Liver (tissue), 9 donors: ENCODE data around the gene COL12A1. TPM values are rescaled to one million over a fixed set of nuclear protein-coding genes. Genes with fewer than 3 reads are reported as not detected.

Experiments
- DNase-seq: peaks from one replicate; pipeline ENCODE4 v3.0.0-alpha.2; 2017; ENCODE audit warnings: low spot score
- H3K27ac ChIP-seq, 2 donors: one replicate each; pipeline ENCODE4 v1.7.0; 2013; ENCODE audit warnings: inconsistent platforms in 2 of 2, low read length in 2 of 2, control low read depth in 1 of 2, low read depth in 1 of 2, mild to moderate bottlenecking in 1 of 2
- H3K27me3 ChIP-seq, 4 donors: one replicate each; pipeline versions ENCODE4 v1.6.1 to v1.7.0; 2013; ENCODE audit warnings: low read length in 3 of 4, inconsistent platforms in 1 of 4, mild to moderate bottlenecking in 1 of 4, moderate library complexity in 1 of 4; ENCODE audit not compliant: control insufficient read depth in 4 of 4, insufficient read depth in 4 of 4
- H3K36me3 ChIP-seq, 4 donors: one replicate each; pipeline versions ENCODE4 v1.6.1 to v1.7.0; 2013; ENCODE audit warnings: low read length in 3 of 4, mild to moderate bottlenecking in 3 of 4, low read depth in 1 of 4, moderate library complexity in 1 of 4; ENCODE audit not compliant: control insufficient read depth in 4 of 4, insufficient read depth in 3 of 4
- H3K4me1 ChIP-seq, 4 donors: one replicate each; pipeline versions ENCODE4 v1.6.1 to v1.7.0; 2013; ENCODE audit warnings: low read length in 3 of 4, mild to moderate bottlenecking in 3 of 4, moderate library complexity in 1 of 4; ENCODE audit not compliant: control insufficient read depth in 4 of 4, insufficient read depth in 4 of 4
- H3K4me3 ChIP-seq, 3 donors: one replicate each; pipeline versions ENCODE4 v1.6.1 to v1.7.0; 2013; ENCODE audit warnings: low read length in 3 of 3, control low read depth in 1 of 3, low read depth in 1 of 3, mild to moderate bottlenecking in 1 of 3
- H3K9ac ChIP-seq, 2 donors: one replicate each; pipeline ENCODE4 v1.7.0; 2013; ENCODE audit warnings: low read length in 2 of 2, mild to moderate bottlenecking in 2 of 2, moderate library complexity in 2 of 2, control low read depth in 1 of 2, low read depth in 1 of 2
- H3K9me3 ChIP-seq, 4 donors: one replicate each; pipeline versions ENCODE4 v1.6.1 to v1.7.0; 2013; ENCODE audit warnings: low read length in 3 of 4; ENCODE audit not compliant: control insufficient read depth in 4 of 4
- EGR1 ChIP-seq, 2 donors: IDR thresholded peaks; 2 replicates each; pipeline ENCODE4 v1.6.1; 2016 to 2018; ENCODE audit warnings: antibody characterized with exemption in 2 of 2, low read depth in 2 of 2
- FOXA1 ChIP-seq: IDR thresholded peaks from 2 replicates; pipeline ENCODE4 v1.6.1; 2016; ENCODE audit warnings: antibody characterized with exemption
- FOXA2 ChIP-seq: IDR thresholded peaks from 2 replicates; pipeline ENCODE4 v1.6.1; 2016; ENCODE audit warnings: antibody characterized with exemption
- GABPA ChIP-seq, 2 donors: IDR thresholded peaks in 1 of 2; conservative IDR thresholded peaks in 1 of 2; 2 replicates each; pipeline ENCODE4 v1.6.1; 2016; ENCODE audit warnings: antibody characterized with exemption in 2 of 2, mild to moderate bottlenecking in 1 of 2, moderate library complexity in 1 of 2
- HNF4A ChIP-seq, 2 donors: conservative IDR thresholded peaks; 2 replicates each; pipeline ENCODE4 v1.6.1; 2016; ENCODE audit warnings: antibody characterized with exemption in 2 of 2, mild to moderate bottlenecking in 2 of 2
- HNF4G ChIP-seq: IDR thresholded peaks from 2 replicates; pipeline ENCODE4 v1.6.1; 2016; ENCODE audit warnings: antibody characterized with exemption
- JUND ChIP-seq, 2 donors: IDR thresholded peaks; 2 replicates each; pipeline ENCODE4 v1.6.1; 2016; ENCODE audit warnings: antibody characterized with exemption in 2 of 2
- NR2F2 ChIP-seq: IDR thresholded peaks from 2 replicates; pipeline ENCODE4 v1.6.1; 2016; ENCODE audit warnings: antibody characterized with exemption
- RAD21 ChIP-seq, 2 donors: IDR thresholded peaks; 2 replicates each; pipeline ENCODE4 v1.6.1; 2016; ENCODE audit warnings: antibody characterized with exemption in 2 of 2, mild to moderate bottlenecking in 2 of 2
- RXRA ChIP-seq, 2 donors: IDR thresholded peaks; 2 replicates each; pipeline ENCODE4 v1.6.1; 2017 to 2018; ENCODE audit warnings: antibody characterized with exemption in 2 of 2, mild to moderate bottlenecking in 1 of 2
- SP1 ChIP-seq: IDR thresholded peaks from 2 replicates; pipeline ENCODE4 v1.6.1; 2018; ENCODE audit warnings: antibody characterized with exemption, mild to moderate bottlenecking
- TAF1 ChIP-seq: conservative IDR thresholded peaks from 2 replicates; pipeline ENCODE4 v1.6.1; 2016; ENCODE audit warnings: antibody characterized with exemption, mild to moderate bottlenecking
- YY1 ChIP-seq: IDR thresholded peaks from 2 replicates; pipeline ENCODE4 v1.6.1; 2016; ENCODE audit warnings: antibody characterized with exemption, mild to moderate bottlenecking
- WGBS: extraction: QIAGEN DNeasy Blood & Tissue Kit; methylation state at CpG from one replicate; pipeline ENCODE4 v1.1.7; 2013; 5-methylcytosine and 5-hydroxymethylcytosine counted together
- polyA plus RNA-seq, 2 donors: library from polyadenylated mRNA; stranded (reverse) in 1 of 2; unstranded in 1 of 2; fragments of 200-250 nt in 1 of 2; fragments of >200 nt in 1 of 2; fragmentation: Nextera tagmentation in 1 of 2; extraction: Ambion mirVana in 1 of 2; gene quantifications; one replicate each; pipeline versions ENCODE4 v1.2.1 to v1.2.3, GENCODE V29; 2013 to 2015
- total RNA-seq, 2 donors: library from RNA; depleted of rRNA; stranded (reverse); fragments of >200 nt; gene quantifications; one replicate each; pipeline ENCODE4 v1.2.3, GENCODE V29; 2014
- TF ChIP-seq, protein P1 (sequence below): IDR thresholded peaks from 2 replicates; pipeline ENCODE4 v1.6.1; 2016; ENCODE audit warnings: antibody characterized with exemption, mild to moderate bottlenecking
- TF ChIP-seq, protein P2 (sequence below): IDR thresholded peaks from 2 replicates; pipeline ENCODE4 v1.6.1; 2016; ENCODE audit warnings: antibody characterized with exemption
- TF ChIP-seq, protein P3 (sequence below): fragments of 150-350 bp; IDR thresholded peaks from 2 replicates; pipeline ENCODE4 v1.5.1; 2017; ENCODE audit warnings: improper control_type of control experiment, low read depth, low read length; ENCODE audit not compliant: missing input control
- TF ChIP-seq, protein P4 (sequence below): IDR thresholded peaks from 2 replicates; pipeline ENCODE4 v1.6.1; 2016; ENCODE audit warnings: antibody characterized with exemption
- TF ChIP-seq, protein P5 (sequence below): IDR thresholded peaks from 2 replicates; pipeline ENCODE4 v1.6.1; 2016; ENCODE audit warnings: antibody characterized with exemption
- donor health status: healthy.
- donor health status: healthy.
- donor health status: healthy.
- donor health status: healthy.
- donor health status: healthy.

Gene COL12A1
- total and polyA plus RNA-seq, 4 donors = 0.15 to 5.1 (median 1.8) TPM

DNA sequence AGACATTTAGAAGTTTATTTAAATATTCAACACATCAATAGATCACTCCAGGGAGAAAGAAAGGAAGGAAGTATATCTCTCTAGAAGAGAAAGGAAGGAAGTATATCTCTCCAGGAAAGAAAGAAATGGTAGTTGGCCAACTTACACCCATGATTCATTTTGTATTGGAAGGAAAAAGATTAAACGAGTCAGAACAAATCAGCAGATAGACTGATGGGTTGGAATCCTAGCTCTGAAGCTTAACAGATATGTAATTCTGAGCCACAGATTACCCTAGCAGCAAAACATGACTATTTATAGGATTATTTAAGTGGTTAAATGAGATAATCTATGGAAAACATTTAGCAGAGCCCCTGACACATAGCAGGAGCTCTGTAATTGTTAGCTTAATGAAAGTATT, 27.1 kb downstream of the COL12A1 start:
- WGBS = 45% methylated on average over 1 of the region's 1 CpG
- Histone ChIP-seq H3K9me3 (no peaks in the 10 kb centered on the region), H3K4me3 (no peak overlapping the region), H3K27ac (no peak overlapping the region), H3K4me1 (no peaks in the 10 kb centered on the region), H3K27me3 (peaks cover 0 to 3% (median 0%) of the 10 kb centered on the region in 4 donors), H3K9ac (no peak overlapping the region), H3K36me3 (no peaks in the 10 kb centered on the region)
- no peak for DNase-seq
- TF ChIP-seq HNF4A (conservative IDR thresholded peaks at IDR 0.05) (no peak), RAD21 (IDR thresholded peaks at IDR 0.05) (no peak), YY1 (no peak), RXRA (IDR thresholded peaks at IDR 0.05) (no peak), HNF4G (no peak), JUND (IDR thresholded peaks at IDR 0.05) (no peak), NR2F2 (no peak), TAF1 (no peak), GABPA (IDR thresholded peaks at IDR 0.05 in 1 of 2, conservative IDR thresholded peaks at IDR 0.05 in 1 of 2) (no peak), SP1 (no peak)
- TF ChIP-seq, protein P1, sequence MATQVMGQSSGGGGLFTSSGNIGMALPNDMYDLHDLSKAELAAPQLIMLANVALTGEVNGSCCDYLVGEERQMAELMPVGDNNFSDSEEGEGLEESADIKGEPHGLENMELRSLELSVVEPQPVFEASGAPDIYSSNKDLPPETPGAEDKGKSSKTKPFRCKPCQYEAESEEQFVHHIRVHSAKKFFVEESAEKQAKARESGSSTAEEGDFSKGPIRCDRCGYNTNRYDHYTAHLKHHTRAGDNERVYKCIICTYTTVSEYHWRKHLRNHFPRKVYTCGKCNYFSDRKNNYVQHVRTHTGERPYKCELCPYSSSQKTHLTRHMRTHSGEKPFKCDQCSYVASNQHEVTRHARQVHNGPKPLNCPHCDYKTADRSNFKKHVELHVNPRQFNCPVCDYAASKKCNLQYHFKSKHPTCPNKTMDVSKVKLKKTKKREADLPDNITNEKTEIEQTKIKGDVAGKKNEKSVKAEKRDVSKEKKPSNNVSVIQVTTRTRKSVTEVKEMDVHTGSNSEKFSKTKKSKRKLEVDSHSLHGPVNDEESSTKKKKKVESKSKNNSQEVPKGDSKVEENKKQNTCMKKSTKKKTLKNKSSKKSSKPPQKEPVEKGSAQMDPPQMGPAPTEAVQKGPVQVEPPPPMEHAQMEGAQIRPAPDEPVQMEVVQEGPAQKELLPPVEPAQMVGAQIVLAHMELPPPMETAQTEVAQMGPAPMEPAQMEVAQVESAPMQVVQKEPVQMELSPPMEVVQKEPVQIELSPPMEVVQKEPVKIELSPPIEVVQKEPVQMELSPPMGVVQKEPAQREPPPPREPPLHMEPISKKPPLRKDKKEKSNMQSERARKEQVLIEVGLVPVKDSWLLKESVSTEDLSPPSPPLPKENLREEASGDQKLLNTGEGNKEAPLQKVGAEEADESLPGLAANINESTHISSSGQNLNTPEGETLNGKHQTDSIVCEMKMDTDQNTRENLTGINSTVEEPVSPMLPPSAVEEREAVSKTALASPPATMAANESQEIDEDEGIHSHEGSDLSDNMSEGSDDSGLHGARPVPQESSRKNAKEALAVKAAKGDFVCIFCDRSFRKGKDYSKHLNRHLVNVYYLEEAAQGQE = no peak
- TF ChIP-seq, protein P2, sequence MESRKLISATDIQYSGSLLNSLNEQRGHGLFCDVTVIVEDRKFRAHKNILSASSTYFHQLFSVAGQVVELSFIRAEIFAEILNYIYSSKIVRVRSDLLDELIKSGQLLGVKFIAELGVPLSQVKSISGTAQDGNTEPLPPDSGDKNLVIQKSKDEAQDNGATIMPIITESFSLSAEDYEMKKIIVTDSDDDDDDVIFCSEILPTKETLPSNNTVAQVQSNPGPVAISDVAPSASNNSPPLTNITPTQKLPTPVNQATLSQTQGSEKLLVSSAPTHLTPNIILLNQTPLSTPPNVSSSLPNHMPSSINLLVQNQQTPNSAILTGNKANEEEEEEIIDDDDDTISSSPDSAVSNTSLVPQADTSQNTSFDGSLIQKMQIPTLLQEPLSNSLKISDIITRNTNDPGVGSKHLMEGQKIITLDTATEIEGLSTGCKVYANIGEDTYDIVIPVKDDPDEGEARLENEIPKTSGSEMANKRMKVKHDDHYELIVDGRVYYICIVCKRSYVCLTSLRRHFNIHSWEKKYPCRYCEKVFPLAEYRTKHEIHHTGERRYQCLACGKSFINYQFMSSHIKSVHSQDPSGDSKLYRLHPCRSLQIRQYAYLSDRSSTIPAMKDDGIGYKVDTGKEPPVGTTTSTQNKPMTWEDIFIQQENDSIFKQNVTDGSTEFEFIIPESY = no peak
- TF ChIP-seq, protein P3, sequence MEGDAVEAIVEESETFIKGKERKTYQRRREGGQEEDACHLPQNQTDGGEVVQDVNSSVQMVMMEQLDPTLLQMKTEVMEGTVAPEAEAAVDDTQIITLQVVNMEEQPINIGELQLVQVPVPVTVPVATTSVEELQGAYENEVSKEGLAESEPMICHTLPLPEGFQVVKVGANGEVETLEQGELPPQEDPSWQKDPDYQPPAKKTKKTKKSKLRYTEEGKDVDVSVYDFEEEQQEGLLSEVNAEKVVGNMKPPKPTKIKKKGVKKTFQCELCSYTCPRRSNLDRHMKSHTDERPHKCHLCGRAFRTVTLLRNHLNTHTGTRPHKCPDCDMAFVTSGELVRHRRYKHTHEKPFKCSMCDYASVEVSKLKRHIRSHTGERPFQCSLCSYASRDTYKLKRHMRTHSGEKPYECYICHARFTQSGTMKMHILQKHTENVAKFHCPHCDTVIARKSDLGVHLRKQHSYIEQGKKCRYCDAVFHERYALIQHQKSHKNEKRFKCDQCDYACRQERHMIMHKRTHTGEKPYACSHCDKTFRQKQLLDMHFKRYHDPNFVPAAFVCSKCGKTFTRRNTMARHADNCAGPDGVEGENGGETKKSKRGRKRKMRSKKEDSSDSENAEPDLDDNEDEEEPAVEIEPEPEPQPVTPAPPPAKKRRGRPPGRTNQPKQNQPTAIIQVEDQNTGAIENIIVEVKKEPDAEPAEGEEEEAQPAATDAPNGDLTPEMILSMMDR = no peak
- TF ChIP-seq, protein P4, sequence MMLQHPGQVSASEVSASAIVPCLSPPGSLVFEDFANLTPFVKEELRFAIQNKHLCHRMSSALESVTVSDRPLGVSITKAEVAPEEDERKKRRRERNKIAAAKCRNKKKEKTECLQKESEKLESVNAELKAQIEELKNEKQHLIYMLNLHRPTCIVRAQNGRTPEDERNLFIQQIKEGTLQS = no peak
- TF ChIP-seq, protein P5, sequence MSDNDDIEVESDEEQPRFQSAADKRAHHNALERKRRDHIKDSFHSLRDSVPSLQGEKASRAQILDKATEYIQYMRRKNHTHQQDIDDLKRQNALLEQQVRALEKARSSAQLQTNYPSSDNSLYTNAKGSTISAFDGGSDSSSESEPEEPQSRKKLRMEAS = no peak

DNA sequence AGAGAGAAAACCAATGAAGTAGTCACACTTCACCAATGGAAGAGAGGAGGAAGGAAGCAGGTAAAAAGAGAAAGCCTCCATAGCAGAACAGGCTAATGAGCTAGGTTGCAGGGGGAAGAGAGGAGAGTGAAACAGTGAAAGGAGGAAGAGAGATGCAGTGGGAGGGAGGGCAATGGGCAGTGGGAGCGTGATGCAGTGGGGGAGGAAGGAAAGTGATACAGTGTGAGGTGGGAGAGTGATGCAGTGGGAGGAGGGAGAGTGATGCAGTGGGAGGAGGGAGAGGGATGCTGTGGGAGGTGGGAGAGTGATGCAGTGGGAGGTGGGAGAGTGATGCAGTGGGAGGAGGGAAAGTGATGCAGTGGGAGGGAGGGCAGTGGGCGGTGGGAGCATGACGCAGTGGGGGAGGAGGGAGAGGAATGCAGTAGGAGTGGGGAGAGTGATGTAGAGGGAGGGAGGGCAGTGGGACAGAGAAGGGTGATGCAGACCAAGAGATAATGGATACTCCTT, 29.7 kb downstream of the COL12A1 start:
- H3K27me3 ChIP-seq = peaks cover 0 to 6% (median 0%) of the 10 kb centered on the region in 4 donors
- no peaks in the 10 kb centered on the region for H3K9me3 ChIP-seq
- no peaks in the 10 kb centered on the region for H3K36me3 ChIP-seq
- WGBS = 69% methylated on average over 3 of the region's 3 CpGs
- no peaks in the 10 kb centered on the region for H3K4me1 ChIP-seq
- H3K4me3 ChIP-seq = no peak overlapping the region
- no peak overlapping the region for H3K27ac ChIP-seq
- H3K9ac ChIP-seq = no peak overlapping the region
- no peak for DNase-seq
- no peak for TF ChIP-seq JUND (IDR thresholded peaks at IDR 0.05)
- no peak for TF ChIP-seq YY1
- TF ChIP-seq, protein P2 = no peak
- TF ChIP-seq FOXA1 = no peak
- no peak for TF ChIP-seq TAF1
- no peak for TF ChIP-seq SP1
- no peak for TF ChIP-seq GABPA (IDR thresholded peaks at IDR 0.05 in 1 of 2, conservative IDR thresholded peaks at IDR 0.05 in 1 of 2)
- TF ChIP-seq, protein P5 = no peak
- no peak for TF ChIP-seq EGR1 (IDR thresholded peaks at IDR 0.05; ENCODE audit: low read depth in 2 of 2)
- TF ChIP-seq FOXA2 = no peak
- TF ChIP-seq NR2F2 = no peak
- TF ChIP-seq, protein P3 = no peak
- no peak for TF ChIP-seq RAD21 (IDR thresholded peaks at IDR 0.05)
- TF ChIP-seq, protein P4 = no peak
